Iris pigment epithelial cell (primary cell): ENCODE results near the gene MBOAT1.

Experiments used
- DNase-seq: peaks from one replicate; pipeline ENCODE4 v3.0.0-alpha.2; 2011; ENCODE audit warnings: low read depth

MBOAT1 gene

GRCh38 chr6:20135677-20136268, 76.5 kb downstream of the MBOAT1 start:
- DNase-seq = no peak

- DNase-seq = no peak
These were observed 77.7 kb downstream of the MBOAT1 start for GRCh38 chr6:20134613-20135012.

GRCh38 chr6:20129290-20130088, 82.8 kb downstream of the MBOAT1 start:
- DNase-seq = peak; percentile 16

- DNase-seq = no peak
These were observed 84.3 kb downstream of the MBOAT1 start for GRCh38 chr6:20128018-20128417.

- DNase-seq = peak; percentile 42
These were observed 85.2 kb downstream of the MBOAT1 start for GRCh38 chr6:20126789-20127653.

GRCh38 chr6:20126102-20126752, 86.0 kb downstream of the MBOAT1 start:
- no peak for DNase-seq

- DNase-seq = no peak
These were observed 87.7 kb downstream of the MBOAT1 start for GRCh38 chr6:20124545-20124944.

GRCh38 chr6:20119485-20119884, 92.8 kb downstream of the MBOAT1 start:
- DNase-seq = no peak

GRCh38 chr6:20118892-20119291, 93.4 kb downstream of the MBOAT1 start:
- no peak for DNase-seq

- DNase-seq = peak; percentile 9
These were observed 94.8 kb downstream of the MBOAT1 start for GRCh38 chr6:20117474-20117873.

GRCh38 chr6:20116792-20117191, 95.5 kb downstream of the MBOAT1 start:
- DNase-seq = no peak

GRCh38 chr6:20115246-20115980, 96.9 kb downstream of the MBOAT1 start:
- no peak for DNase-seq

- DNase-seq = no peak
These were observed 98.5 kb downstream of the MBOAT1 start for GRCh38 chr6:20113649-20114224.

- DNase-seq = no peak
These were observed 99.4 kb downstream of the MBOAT1 start for GRCh38 chr6:20112841-20113240.

GRCh38 chr6:20112241-20112640, 100.0 kb downstream of the MBOAT1 start:
- no peak for DNase-seq

GRCh38 chr6:20110478-20110877, 101.8 kb downstream of the MBOAT1 start:
- no peak for DNase-seq

- no peak for DNase-seq
These were observed 102.7 kb downstream of the MBOAT1 start for GRCh38 chr6:20109526-20109925.

GRCh38 chr6:20105838-20106237, 106.4 kb downstream of the MBOAT1 start:
- no peak for DNase-seq

- DNase-seq = no peak
These were observed 107.6 kb downstream of the MBOAT1 start for GRCh38 chr6:20104696-20105095.

- no peak for DNase-seq
These were observed 109.7 kb downstream of the MBOAT1 start for GRCh38 chr6:20102397-20103073.

GRCh38 chr6:20099156-20099555, 113.1 kb downstream of the MBOAT1 start:
- DNase-seq = no peak
